BLaER1 (cell line): Measurements from ENCODE around the gene LRRIQ3.
"Not testable (repeated sequence)": the region's sequence is repeated elsewhere in the genome, so short reads cannot be mapped to it uniquely, and the experiment has no call there.

Source experiments
- H3K27ac ChIP-seq: shearing (Covaris generic); formaldehyde crosslinking; 2 replicates; pipeline ENCODE4 v1.8.1; 2022
- H3K27me3 ChIP-seq: shearing (Covaris generic); formaldehyde crosslinking; 2 replicates; pipeline ENCODE4 v1.8.1; 2022
- H3K36me3 ChIP-seq: shearing (Covaris generic); formaldehyde crosslinking; 2 replicates; pipeline ENCODE4 v1.8.1; 2022
- H3K4me1 ChIP-seq: shearing (Covaris generic); formaldehyde crosslinking; 2 replicates; pipeline ENCODE4 v1.8.1; 2022
- H3K4me2 ChIP-seq: shearing (Covaris generic); formaldehyde crosslinking; 2 replicates; pipeline ENCODE4 v1.8.1; 2022
- H3K4me3 ChIP-seq: shearing (Covaris generic); formaldehyde crosslinking; 2 replicates; pipeline ENCODE4 v1.8.1; 2022
- H3K9ac ChIP-seq: shearing (Covaris generic); formaldehyde crosslinking; 2 replicates; pipeline ENCODE4 v1.8.1; 2022
- H3K9me3 ChIP-seq: shearing (Covaris generic); formaldehyde crosslinking; 2 replicates; pipeline ENCODE4 v1.8.1; 2022
- H4K20me1 ChIP-seq: shearing (Covaris generic); formaldehyde crosslinking; 2 replicates; pipeline ENCODE4 v1.8.1; 2022
- Cebpa-rat ChIP-seq: shearing (Covaris generic); IDR thresholded peaks from 2 replicates; pipeline ENCODE4 v1.8.1; 2022

The LRRIQ3 gene

DNA sequence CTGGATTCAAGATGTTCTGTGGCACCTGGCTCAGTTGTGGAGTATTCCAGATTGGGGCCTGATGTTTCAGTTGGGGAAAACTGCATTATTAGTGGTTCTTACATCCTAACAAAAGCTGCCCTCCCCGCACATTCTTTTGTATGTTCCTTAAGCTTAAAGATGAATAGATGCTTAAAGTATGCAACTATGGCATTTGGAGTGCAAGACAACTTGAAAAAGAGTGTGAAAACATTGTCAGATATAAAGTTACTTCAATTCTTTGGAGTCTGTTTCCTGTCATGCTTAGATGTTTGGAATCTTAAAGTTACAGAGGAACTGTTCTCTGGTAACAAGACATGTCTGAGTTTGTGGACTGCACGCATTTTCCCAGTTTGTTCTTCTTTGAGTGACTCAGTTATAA, 7.3 kb upstream of the LRRIQ3 start:
- Histone ChIP-seq H3K4me1 (no peaks in the 10 kb centered on the region), H3K9ac (no peak overlapping the region), H3K9me3 (no peaks in the 10 kb centered on the region), H3K27ac (no peak overlapping the region), H3K36me3 (0 out of 2 replicates have a peak, but pooled peaks cover 3% of the 10 kb centered on the region), H4K20me1 (no peaks in the 10 kb centered on the region), H3K4me3 (no peak overlapping the region), H3K4me2 (no peak overlapping the region), H3K27me3 (no peaks in the 10 kb centered on the region)
- TF ChIP-seq Cebpa-rat: no peak

DNA sequence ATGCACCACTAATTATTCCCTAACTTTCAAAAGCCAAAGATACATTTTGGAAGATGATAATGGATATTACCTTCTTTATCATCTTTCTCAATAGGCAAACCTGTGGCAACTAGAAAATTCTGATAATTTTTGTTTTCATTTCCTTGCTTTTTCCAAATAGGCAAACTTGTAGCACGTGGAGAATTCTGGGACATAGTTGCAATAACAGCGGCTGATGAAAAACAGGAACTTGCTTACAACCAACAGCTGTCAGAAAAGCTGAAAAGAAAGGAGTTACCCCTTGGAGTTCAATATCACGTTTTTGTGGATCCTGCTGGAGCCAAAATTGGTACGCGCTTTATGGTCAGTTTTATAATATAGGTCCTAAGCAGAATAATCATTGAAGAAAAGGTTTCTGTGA, 1.5 kb upstream of the LRRIQ3 start:
- H3K4me2 ChIP-seq: peak overlapping the region; percentile 84
- no peak overlapping the region for H3K9ac ChIP-seq
- no peak overlapping the region for H3K4me3 ChIP-seq
- no peak overlapping the region for H3K27ac ChIP-seq
- H3K9me3 ChIP-seq: no peaks in the 10 kb centered on the region
- TF ChIP-seq Cebpa-rat: no peak
- peaks cover 12% of the 10 kb centered on the region for H3K4me1 ChIP-seq
- H4K20me1 ChIP-seq: no peaks in the 10 kb centered on the region
- H3K27me3 ChIP-seq: no peaks in the 10 kb centered on the region
- 0 out of 2 replicates have a peak, but pooled peaks cover 3% of the 10 kb centered on the region for H3K36me3 ChIP-seq

DNA sequence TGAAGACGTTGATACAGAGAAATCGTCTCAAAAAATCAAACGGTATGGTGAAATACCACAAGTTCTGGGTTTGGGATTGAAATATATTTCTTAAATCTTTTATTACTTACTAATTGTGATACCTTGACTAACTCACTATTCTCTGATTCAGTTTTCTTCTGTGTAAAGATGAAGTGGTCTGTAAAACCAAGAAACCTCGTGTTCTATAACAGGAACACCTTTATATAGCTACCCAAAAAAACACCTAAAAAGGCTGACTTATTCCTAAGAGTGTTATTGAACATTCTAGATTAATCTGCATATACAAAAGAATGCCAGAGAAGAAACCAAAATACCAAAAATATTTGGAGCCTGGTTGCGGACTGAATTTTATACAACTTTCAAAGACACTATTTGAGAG, 721 bp downstream of the LRRIQ3 start:
- Histone ChIP-seq H3K9ac (0 out of 2 replicates have a peak overlapping the region, but pooled peaks have one; percentile 45), H3K27ac (no peak overlapping the region), H3K4me3 (peak overlapping the region; percentile 69), H3K27me3 (no peaks in the 10 kb centered on the region), H3K9me3 (no peaks in the 10 kb centered on the region), H3K4me2 (peak overlapping the region; percentile 84), H4K20me1 (no peaks in the 10 kb centered on the region), H3K4me1 (peaks cover 12% of the 10 kb centered on the region), H3K36me3 (0 out of 2 replicates have a peak, but pooled peaks cover 3% of the 10 kb centered on the region)
- TF ChIP-seq Cebpa-rat: no peak

DNA sequence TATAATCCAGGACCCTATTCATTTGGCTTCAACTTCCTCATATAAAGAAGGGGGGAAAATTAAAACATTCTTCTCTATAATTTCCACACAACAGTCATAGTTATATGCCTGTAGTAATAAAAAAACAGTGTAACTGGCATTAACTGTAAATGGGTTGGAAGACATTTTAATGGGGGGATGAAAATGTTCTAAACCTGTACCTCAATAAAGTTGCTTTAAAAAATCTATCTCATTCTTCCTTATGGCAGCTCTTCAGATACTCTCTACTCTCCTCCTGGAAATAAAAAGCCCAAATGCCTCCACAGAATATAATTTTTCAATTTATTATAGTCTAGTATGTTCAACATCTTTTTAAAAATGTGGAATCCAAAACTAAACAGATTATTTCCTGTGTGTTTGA, 2.6 kb downstream of the LRRIQ3 start:
- Histone ChIP-seq H3K36me3 (no peaks in the 10 kb centered on the region), H3K27ac (no peak overlapping the region), H3K27me3 (no peaks in the 10 kb centered on the region), H3K4me2 (no peak overlapping the region), H3K4me3 (no peak overlapping the region), H3K9me3 (no peaks in the 10 kb centered on the region), H3K9ac (no peak overlapping the region), H3K4me1 (peaks cover 12% of the 10 kb centered on the region), H4K20me1 (no peaks in the 10 kb centered on the region)
- no peak for TF ChIP-seq Cebpa-rat

DNA sequence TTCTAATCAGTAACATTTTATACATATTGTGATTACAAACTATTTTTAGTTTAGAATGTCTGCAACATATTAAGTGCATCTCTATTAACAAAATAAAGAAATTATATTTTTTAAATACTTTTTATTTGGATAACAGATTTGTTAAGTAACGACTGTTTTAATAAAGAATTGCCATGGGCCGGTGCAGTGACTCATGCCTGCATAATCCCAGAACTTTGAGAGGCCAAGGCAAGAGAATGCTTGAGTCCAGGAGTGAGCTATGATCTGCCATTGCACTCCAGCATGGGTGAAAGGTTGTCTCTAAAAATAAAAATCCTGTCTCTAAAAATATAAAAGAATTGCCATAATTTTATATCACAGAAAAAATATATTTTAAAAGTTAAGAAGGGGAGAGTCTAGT, 4.1 kb downstream of the LRRIQ3 start:
- Histone ChIP-seq H3K27ac (no peak overlapping the region), H3K9ac (no peak overlapping the region), H3K9me3 (peaks cover 4% of the 10 kb centered on the region; the same call in 1 of the 2 replicates), H4K20me1 (no peaks in the 10 kb centered on the region), H3K4me1 (peaks cover 3% of the 10 kb centered on the region), H3K4me2 (no peak overlapping the region), H3K4me3 (no peak overlapping the region), H3K27me3 (no peaks in the 10 kb centered on the region), H3K36me3 (no peaks in the 10 kb centered on the region)
- TF ChIP-seq Cebpa-rat: no peak

DNA sequence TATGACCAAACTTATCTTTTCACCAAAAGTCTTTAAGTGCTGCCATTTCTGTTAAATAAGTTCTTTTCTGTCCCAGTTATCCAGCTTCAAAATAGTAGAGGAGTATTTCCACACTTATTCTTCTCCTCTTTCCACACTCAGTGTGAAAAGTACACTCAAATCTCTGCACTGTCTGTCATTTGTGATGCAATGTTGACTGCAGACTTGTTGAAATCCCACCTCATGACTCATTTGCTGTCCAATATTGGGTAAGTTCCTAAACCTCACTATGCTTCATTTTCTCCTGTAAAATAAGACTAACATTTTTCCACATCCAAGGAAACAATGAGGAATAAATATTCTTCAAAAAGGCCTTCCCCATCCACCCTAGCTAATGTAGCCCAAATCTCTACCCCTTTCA, 17.5 kb downstream of the LRRIQ3 start:
- Histone ChIP-seq H3K9ac (no peak overlapping the region), H3K4me1 (no peaks in the 10 kb centered on the region), H3K4me2 (no peak overlapping the region), H4K20me1 (no peaks in the 10 kb centered on the region), H3K4me3 (no peak overlapping the region), H3K36me3 (no peaks in the 10 kb centered on the region), H3K27me3 (no peaks in the 10 kb centered on the region), H3K9me3 (no peaks in the 10 kb centered on the region), H3K27ac (no peak overlapping the region)
- no peak for TF ChIP-seq Cebpa-rat

DNA sequence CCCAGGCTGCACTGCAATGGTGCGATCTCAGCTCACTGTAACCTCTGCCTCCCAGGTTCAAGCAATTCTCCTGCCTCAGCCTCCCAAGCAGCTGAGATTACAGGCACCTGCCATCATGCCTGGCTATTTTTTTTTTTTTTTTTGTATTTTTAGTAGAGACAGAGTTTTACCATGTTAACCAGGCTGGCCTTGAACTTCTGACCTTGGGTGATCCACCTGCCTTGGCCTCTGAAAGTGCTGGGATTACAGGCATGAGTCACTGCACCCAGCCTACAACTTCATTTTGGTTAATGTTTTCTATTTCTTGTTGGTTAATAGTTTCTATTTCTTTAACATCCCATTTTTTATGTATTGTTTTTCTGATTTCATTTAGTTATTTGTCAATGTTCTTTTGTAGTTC, 23.6 kb downstream of the LRRIQ3 start:
- H3K4me3 ChIP-seq, H3K4me2 ChIP-seq, H3K27me3 ChIP-seq, H3K9ac ChIP-seq, H3K36me3 ChIP-seq, H3K4me1 ChIP-seq, H3K27ac ChIP-seq, H4K20me1 ChIP-seq: not testable (repeated sequence)
- H3K9me3 ChIP-seq: peaks cover 18% of the 10 kb centered on the region

DNA sequence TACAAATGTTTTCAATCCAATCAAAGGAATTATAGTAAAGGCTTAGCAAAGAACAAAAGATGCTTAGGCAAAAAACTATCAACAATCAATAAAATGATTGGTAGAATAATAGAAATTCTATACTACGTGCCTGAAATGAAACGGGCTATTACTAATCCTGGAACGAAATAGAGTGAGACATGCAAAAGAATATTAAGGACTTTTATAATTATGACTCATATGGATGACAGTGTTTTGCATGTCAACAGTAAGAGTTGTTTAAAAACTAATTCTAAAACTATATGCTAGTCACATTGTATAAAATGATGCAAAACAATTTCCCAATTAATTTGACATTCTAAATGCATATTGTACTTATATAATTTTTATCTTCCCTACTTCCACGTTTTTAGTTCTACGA, 35.6 kb downstream of the LRRIQ3 start:
- H3K4me2 ChIP-seq: no peak overlapping the region
- no peaks in the 10 kb centered on the region for H3K4me1 ChIP-seq
- H3K27me3 ChIP-seq: no peaks in the 10 kb centered on the region
- no peak overlapping the region for H3K27ac ChIP-seq
- no peak for TF ChIP-seq Cebpa-rat
- no peaks in the 10 kb centered on the region for H4K20me1 ChIP-seq
- no peak overlapping the region for H3K4me3 ChIP-seq
- no peaks in the 10 kb centered on the region for H3K9me3 ChIP-seq
- H3K9ac ChIP-seq: no peak overlapping the region
- H3K36me3 ChIP-seq: no peaks in the 10 kb centered on the region

DNA sequence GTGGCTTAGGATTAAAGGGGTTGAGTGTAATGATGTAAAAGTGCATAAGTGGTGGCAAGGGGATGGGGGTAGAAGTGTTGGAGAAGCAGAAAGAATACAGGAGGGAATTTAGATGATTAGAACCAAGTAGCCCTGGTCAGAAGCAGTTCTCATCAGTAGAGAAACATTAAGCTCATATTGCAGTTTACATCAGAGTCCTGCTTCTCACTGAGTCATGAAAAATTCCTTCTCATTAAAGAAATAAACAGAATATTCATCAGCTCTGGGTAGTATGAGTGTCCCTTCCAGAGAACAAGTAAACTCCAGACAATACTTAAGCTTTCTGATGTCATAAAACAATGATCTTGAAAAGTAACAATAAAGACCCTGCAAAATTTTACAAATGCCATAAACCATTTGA, 36.5 kb downstream of the LRRIQ3 start:
- Histone ChIP-seq H3K27ac (no peak overlapping the region), H3K4me1 (no peaks in the 10 kb centered on the region), H3K9me3 (no peaks in the 10 kb centered on the region), H3K36me3 (no peaks in the 10 kb centered on the region), H3K4me3 (no peak overlapping the region), H3K4me2 (no peak overlapping the region), H4K20me1 (no peaks in the 10 kb centered on the region), H3K27me3 (no peaks in the 10 kb centered on the region), H3K9ac (no peak overlapping the region)
- no peak for TF ChIP-seq Cebpa-rat

DNA sequence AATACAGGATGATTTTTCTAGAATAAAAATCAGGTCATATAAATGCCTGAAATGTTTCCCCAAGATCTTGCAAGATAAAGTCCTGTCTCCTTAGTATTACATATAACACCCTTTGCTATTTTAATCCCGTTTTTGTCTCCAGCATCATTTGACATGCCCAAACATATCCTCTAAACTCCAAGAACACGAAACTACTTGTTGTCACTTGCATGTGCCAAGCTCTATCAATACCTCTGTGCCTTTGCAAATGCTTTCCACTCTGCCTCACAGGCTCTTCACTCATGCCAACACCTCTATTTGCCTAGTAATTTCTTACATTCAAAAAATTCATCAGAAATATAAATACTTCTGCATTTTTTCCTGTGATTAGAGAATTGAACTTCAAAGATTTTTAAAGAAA, 37.9 kb downstream of the LRRIQ3 start:
- H3K27me3 ChIP-seq: no peaks in the 10 kb centered on the region
- H3K36me3 ChIP-seq: no peaks in the 10 kb centered on the region
- no peak overlapping the region for H3K9ac ChIP-seq
- no peak overlapping the region for H3K4me3 ChIP-seq
- no peak overlapping the region for H3K4me2 ChIP-seq
- H3K27ac ChIP-seq: no peak overlapping the region
- TF ChIP-seq Cebpa-rat: no peak
- no peaks in the 10 kb centered on the region for H3K9me3 ChIP-seq
- no peaks in the 10 kb centered on the region for H3K4me1 ChIP-seq
- no peaks in the 10 kb centered on the region for H4K20me1 ChIP-seq

DNA sequence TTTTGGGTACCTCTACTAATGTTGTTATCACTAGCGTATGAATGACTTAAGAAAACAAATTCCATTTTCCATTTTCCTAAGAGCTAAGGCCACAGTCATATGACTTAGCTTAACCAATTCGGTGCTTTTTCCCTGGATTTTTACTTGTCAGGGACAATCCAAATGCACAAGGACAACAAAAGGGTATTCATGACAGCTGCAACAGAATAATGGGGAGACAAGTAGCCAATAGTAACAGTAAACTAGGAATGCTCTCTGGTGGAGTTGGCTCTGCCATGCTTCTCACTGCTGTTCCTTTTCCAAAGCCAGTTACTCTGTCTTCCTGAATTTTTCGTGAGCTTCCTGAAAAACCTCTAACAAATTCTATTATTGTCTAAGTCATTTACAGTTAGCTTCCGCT, 52.9 kb downstream of the LRRIQ3 start:
- H3K9me3 ChIP-seq: no peaks in the 10 kb centered on the region
- H3K4me3 ChIP-seq: no peak overlapping the region
- no peaks in the 10 kb centered on the region for H3K27me3 ChIP-seq
- no peak overlapping the region for H3K27ac ChIP-seq
- no peak for TF ChIP-seq Cebpa-rat
- no peak overlapping the region for H3K9ac ChIP-seq
- no peaks in the 10 kb centered on the region for H3K4me1 ChIP-seq
- no peak overlapping the region for H3K4me2 ChIP-seq
- H3K36me3 ChIP-seq: no peaks in the 10 kb centered on the region
- H4K20me1 ChIP-seq: no peaks in the 10 kb centered on the region

DNA sequence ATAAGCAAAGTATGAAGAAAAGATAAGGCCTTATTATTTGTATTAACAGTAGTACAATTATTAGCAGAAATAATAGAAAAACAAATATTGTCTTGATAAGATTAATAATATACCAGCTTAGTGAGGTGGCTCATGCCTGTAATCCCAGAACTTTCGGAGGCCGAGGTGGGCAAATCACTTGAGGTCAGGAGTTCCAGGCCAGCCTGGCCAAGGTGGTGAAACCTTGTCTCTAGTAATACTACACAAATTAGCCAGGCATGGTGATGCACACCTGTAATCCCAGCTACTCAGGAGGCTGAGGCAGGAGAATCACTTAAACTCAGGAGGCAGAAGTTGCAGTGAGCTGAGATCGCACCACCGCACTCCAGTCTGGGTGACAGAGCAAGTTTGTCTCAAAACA, 80.6 kb downstream of the LRRIQ3 start:
- H3K9me3 ChIP-seq, H4K20me1 ChIP-seq, H3K9ac ChIP-seq, H3K4me3 ChIP-seq, H3K36me3 ChIP-seq, H3K4me1 ChIP-seq, H3K4me2 ChIP-seq, H3K27ac ChIP-seq, H3K27me3 ChIP-seq: not testable (repeated sequence)
